LoVo (cell line): Measurements from ENCODE around the gene SPATA32.
A peak's percentile ranks its signal among the peaks of the same experiment; 100 is the strongest.

Experiments
- DNase-seq: peaks from one replicate; pipeline ENCODE4 v3.0.0-alpha.2; 2016; ENCODE audit warnings: low spot score

Gene SPATA32

DNA sequence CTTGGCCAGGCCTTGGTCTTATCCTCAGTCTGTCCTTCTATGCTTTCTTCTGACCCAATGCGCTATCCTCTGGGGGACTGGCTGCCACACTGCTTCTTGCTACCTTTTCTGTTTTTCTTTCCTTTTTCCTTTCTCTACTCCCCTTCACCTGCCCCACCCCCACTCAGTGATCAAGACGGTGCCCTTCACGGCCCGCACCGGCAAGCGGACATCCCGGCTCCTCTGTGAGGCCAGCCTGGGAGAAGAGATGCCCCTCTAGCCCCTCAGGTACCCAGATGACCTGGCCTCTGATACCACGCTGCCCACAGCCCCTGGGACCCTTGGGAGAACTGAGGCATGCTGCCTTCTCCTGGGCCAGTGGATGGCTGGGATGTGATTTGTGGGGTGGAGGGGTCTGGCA is 15.6 kb downstream of the SPATA32 start:
- DNase-seq = no peak

- no peak for DNase-seq
Measured at GRCh38 chr17:45244725-45245656, 16.9 kb downstream of the SPATA32 start.

- DNase-seq = no peak
Measured at GRCh38 chr17:45243750-45244149, 18.1 kb downstream of the SPATA32 start.

DNA sequence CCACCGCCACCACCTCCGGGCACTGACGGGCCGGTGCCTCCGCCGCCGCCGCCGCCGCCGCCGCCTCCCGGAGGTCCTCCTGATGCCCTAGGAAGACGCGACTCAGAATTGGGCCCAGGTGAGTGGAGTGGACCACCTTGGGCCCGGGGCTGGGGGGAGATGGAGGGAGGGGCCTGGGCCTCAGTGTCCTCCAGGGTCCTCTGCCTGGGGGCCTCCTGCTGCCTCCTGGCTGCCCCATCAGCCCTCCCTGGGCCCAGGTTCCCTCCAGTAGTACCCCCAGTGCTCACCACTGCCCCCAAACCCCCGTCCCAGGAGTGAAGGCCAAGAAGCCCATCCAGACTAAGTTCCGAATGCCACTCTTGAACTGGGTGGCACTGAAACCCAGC is 19.9 kb downstream of the SPATA32 start:
- DNase-seq = no peak

- no peak for DNase-seq
Measured at GRCh38 chr17:45241328-45242028, 20.4 kb downstream of the SPATA32 start.

DNA sequence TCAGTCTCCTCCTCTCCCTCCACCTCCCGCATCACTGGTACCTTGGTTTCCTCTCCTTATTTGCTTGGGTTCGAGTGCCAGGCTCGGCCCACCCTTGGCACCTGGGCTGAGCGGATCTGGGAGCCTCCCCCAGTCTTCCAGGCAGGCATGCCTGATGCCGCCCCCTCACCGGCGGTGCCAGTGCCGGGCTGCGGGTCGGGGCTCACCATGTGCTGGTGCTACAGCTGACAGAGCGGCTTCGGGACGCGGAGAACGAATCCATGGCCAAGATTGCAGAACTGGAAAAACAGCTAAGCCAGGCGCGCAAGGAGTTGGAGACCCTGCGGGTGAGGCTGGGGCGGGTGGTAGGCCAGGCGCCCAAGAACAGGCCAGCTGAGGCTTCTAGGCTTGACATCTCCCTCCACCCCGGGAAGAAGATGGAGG is 21.0 kb downstream of the SPATA32 start:
- no peak for DNase-seq

DNA sequence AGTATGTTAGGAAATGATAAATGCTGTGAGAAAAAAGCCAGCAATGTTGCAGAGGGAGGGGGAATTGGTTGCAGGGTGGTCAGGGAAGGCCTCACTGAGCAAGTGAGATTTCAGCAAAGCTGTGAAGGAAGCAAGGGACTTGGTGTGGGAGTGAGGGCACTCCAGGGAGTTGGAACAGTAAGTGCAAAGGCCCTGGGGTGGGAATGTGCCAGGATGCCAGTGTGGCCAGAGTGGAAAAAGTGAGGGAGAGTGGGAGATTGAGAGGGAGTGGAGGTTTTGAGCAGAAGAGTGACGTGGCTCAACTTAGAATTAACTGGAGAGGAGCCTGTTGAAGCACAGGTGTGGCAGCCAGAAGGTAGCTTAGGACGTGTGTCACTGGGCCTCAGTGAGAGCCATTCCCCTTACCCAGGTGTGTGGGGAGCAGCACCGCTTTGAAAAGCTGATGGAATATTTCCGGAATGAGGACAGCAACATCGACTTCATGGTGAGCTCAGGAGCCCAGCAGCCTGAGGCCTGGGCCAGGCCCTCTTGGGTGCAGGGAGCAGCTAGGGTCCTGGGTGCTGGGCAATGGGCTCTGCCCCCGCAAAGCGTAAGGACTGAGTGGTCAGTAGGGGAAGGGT is 23.6 kb downstream of the SPATA32 start:
- DNase-seq = no peak

DNA sequence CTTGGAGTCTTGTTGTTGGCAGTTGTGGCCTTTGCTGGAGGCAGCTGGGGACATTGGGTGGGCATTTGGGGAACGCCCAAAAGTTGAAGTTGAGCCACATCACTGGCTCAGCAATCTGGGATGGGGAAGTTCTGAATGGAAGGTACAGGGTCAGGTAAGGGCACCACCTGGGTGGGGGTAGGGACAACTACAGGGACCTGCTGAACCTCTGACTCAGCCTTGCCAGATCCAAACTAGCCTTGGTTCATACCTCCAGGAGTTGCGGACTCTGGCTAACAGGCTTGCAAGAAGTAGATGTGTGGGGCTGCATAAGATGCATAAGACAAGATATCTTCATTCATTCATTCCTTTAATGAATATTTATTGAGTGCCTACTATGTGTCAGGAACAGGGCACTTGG is 24.2 kb downstream of the SPATA32 start:
- no peak for DNase-seq

- DNase-seq = no peak
Measured at GRCh38 chr17:45236282-45236606, 25.6 kb downstream of the SPATA32 start.

DNA sequence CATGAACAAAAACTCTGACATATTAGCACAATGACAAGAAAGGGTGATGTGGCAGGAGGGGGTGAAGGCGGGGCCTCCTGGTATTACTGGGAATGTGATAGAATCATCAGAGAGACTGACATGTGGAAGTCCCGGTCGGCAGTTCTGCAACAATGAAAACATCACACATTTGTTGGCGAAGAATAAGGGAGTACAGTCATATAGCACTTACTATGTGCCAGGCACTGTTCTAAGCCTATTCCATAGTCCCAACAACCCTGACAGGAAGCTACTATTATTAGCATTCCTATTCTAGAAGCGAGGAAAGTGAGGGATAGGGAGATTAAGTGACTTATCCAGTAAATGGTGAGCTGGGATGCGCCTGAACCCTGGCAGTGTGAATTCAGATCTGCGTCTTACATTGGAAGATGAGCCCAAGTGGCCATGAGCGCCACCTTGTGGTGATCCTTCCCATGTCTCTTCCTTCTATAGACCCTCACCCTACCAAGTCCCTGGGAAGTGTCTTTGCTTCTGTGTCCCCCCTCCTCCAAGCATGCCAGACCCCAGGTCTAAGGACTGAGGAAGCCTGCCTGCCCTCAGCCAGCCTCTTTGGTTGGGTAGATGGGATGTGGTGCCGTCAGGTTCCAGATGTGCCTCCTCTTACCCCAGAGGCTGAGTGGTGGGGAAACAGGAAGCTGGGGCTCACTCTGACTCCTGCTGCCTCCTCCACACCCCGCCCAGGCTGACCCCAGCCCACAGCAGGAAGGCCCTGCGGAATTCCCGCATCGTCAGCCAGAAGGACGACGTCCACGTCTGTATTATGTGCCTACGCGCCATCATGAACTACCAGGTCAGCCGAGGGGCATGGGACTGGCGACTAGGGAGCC is 26.2 kb downstream of the SPATA32 start:
- DNase-seq = peak; percentile 55

DNA sequence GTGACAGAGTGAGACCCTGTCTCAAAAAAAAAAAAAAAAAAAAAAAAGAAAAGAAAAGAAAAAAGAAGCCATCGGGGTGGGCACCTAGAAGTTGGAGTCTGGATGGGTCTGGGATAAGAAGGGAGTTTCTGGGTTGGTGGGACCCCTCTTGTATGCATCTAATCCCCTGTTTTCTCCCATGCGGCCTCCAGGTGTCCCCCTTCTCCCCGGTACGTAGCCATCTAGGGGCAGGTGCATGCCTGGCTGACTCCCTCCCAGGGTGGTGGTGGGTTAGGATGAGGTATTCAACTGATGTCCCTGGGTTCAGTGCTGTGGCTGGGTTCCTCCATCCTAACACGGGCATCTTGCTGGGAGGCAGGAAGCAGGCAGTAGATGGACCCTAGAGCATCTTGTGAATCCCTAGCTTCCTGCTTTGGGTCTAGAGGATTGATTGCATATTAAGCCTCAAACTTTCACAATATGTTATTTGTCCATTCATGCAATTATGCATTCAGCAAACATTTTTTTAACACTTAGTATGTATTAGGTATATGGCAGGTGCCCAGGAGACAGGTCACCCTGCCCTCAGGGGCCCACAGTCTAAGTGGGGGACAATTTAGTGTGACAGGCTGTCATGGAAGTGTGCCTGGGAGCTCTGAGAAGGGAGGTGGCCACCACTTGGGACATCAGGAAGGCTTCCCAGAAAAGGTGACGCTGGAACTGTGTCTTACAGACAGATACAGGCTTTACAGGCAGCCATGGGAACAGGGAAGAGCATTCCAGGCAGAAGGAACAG is 27.1 kb downstream of the SPATA32 start:
- DNase-seq = no peak

- no peak for DNase-seq
Measured at GRCh38 chr17:45233423-45233924, 28.4 kb downstream of the SPATA32 start.

DNA sequence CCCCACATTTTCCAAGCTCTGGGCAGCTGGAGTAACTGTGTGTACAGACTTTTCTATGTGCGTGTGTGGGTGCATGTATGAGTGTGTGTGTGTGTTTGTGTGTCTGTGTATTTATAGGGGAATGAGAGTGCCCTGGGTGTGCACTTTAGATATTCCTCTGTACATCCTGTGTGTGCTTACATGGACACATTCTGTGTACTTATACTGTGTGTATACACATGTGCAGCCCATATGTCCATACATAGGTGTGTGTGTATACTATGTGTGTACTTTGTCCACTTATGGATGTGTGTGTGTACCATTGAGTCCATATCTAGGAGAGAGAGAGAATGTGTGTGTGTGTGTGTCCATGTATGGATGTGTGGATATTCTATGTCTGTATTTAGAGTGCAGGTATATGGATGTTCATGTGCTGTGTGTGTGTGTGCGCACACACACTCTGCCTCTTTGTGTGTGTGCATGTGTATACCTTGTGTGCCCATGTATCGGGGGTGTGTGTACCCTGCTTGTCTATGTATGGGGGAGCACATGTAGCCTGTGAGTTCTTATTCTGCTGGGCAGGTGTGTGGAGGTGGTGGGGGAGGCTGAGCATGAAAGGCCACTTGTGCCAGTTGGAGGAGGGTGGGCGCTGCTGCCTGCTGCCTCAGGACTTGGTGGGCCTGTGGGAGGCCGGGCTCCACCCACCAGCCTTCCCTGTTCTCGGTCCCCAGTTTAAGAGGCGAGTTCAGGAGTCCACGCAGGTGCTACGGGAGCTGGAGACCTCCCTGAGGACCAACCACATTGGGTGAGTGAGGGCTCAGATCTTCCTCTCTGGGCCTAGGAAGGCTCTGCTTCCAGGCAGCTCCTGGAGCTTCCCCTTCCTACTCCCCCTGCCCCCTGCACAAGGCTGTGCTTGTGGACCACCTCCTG is 29.1 kb downstream of the SPATA32 start:
- DNase-seq = no peak

DNA sequence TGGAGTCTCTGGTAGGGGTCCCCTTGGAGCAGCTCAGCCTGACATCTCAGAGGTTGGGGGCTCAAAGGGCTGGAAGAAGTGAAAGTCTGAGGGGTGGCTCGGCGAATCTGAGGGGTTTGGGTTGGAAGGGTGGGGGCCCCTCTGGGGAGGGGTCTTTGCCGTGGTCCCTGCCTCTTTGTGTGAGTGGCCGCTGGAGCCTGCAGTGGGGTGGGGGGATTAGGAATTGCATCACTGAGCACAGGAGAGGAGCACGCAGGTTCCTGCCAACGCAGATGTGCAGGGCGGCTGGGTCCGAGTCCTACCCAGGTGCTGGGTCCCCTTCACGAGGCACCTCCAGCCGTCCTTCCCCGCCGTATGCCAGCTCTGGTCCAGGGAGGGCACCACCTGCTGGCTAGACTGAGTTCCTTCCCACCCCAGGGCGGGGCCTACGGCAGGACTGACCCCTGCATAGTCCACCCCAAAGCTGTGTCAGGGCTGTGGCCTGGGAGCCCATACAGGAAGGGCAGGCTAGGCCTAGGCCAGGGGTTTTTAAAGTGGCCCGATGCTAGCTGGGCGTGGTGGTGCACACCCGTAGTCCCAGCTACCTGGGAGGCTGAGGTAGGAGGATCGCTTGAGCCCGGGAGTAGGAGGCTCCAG is 30.3 kb downstream of the SPATA32 start:
- no peak for DNase-seq

GRCh38 chr17:45230787-45231480 is 31.0 kb downstream of the SPATA32 start:
- no peak for DNase-seq

GRCh38 chr17:45230410-45230786 is 31.5 kb downstream of the SPATA32 start:
- no peak for DNase-seq

GRCh38 chr17:45229681-45230409 is 32.0 kb downstream of the SPATA32 start:
- DNase-seq = no peak
